Esophagus squamous epithelium (tissue), 5 donors: ENCODE measurements around the gene AGBL1. TPM values are rescaled to one million over a fixed set of nuclear protein-coding genes. Genes with fewer than 3 reads are reported as not detected.

Experiments
- DNase-seq: peaks from one replicate; lab custom pipeline; 2025; lab: John Stamatoyannopoulos, UW
- H3K27ac ChIP-seq, 4 donors: fragments of 200-600 bp; sonication (generic); one replicate each; pipeline ENCODE4 v1.5.1; 2016 to 2019; ENCODE audit warnings: mild to moderate bottlenecking in 1 of 4
- H3K27me3 ChIP-seq, 4 donors: fragments of 200-600 bp; sonication (generic); 1 replicate in 3 of 4; 2 replicates in 1 of 4; pipeline versions ENCODE4 v1.5.1 to v1.6.0; 2017 to 2021; ENCODE audit warnings: antibody characterized with exemption in 1 of 4
- H3K36me3 ChIP-seq, 3 donors: fragments of 200-600 bp; sonication (generic); one replicate each; pipeline ENCODE4 v1.5.1; 2016 to 2019
- H3K4me1 ChIP-seq, 3 donors: fragments of 200-600 bp; sonication (generic); one replicate each; pipeline ENCODE4 v1.5.1; 2017 to 2019
- H3K4me3 ChIP-seq, 4 donors: fragments of 200-600 bp; sonication (generic); 1 replicate in 3 of 4; 2 replicates in 1 of 4; pipeline ENCODE4 v1.5.1; 2016 to 2019; ENCODE audit warnings: mild to moderate bottlenecking in 2 of 4, moderate library complexity in 1 of 4
- H3K9me3 ChIP-seq, 3 donors: fragments of 200-600 bp; sonication (generic); one replicate each; pipeline ENCODE4 v1.5.1; 2016 to 2019
- POLR2A ChIP-seq, 4 donors: fragments of 450-650 bp; IDR thresholded peaks; one replicate each; pipeline ENCODE4 v1.6.1; 2017; ENCODE audit warnings: antibody characterized with exemption in 4 of 4, mild to moderate bottlenecking in 4 of 4, moderate library complexity in 3 of 4
- WGBS, 2 donors: methylation state at CpG; one replicate each; pipeline ENCODE4 v1.1.5; 2018; 5-methylcytosine and 5-hydroxymethylcytosine counted together
- intact Hi-C: fragments of 100-400 bp; cut with DNase I; formaldehyde crosslinking; loops from one replicate; pipeline ENCODE4 v1.15.0; 2022
- total RNA-seq, 4 donors: library from RNA; depleted of rRNA; stranded (reverse); fragments of >200 nt; gene quantifications; one replicate each; pipeline ENCODE4 v1.1.0, GENCODE V29; 2016
- TF ChIP-seq, protein P1 (sequence below), 6 experiments: fragments of 450-650 bp in 4 of 6; fragments of 200-600 bp in 2 of 6; sonication (generic) in 2 of 6; IDR thresholded peaks; one replicate each; pipeline ENCODE4 v1.5.1; 2016 to 2019; ENCODE audit warnings: antibody characterized with exemption in 6 of 6, mild to moderate bottlenecking in 4 of 6, moderate library complexity in 4 of 6
- donor health status: DM: yes; HTN: yes; CAD: no.

The AGBL1 gene
- total RNA-seq, 4 donors from 2014 or later = 0.11 to 0.21 (median 0.19) TPM; not detected in 1

- H3K27me3 ChIP-seq = peaks cover 0 to 14% (median 0%) of the 10 kb centered on the region in 4 donors
Measured at GRCh38 chr15:86237111-86237500, 157.4 kb downstream of the AGBL1 start.

DNA sequence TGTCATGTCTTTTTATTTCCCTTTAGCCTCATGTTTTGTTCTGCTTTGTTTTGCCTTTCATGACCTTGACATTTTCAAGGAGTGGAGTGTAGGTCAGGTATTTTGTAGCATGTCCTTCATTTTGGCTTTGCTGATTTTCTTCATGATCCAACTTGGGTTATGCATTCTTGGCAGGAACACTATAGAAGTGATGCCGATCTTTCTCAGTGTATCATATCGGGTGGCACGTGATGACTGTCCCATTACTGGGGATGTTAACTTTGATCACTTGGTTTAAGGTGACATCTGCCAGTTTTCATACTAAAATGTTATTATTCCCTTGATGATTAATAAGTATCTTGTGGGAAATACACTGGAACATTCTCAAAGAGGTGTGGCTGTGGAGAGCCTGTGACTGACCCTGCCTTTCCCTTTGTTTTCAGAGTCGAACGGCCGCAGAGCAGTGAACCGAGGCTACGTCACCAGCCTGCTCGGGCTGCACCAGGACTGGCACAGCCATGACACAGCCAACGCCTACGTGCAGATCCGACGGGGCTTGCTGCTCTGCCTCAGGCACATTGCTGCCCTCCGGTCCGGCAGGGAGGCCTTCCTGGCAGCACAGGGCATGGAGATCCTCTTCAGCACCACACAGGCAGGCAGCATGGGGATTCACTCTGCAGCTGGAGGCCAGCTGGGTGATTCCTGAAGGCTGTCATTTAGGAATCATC is 167.7 kb downstream of the AGBL1 start:
- no peaks in the 10 kb centered on the region for H3K36me3 ChIP-seq
- 55 to 69% methylated on average over 13 to 15 of the region's 15 CpGs for WGBS, 2 donors
- no peak overlapping the region for H3K4me3 ChIP-seq
- no peaks in the 10 kb centered on the region for H3K9me3 ChIP-seq
- no peaks in the 10 kb centered on the region for H3K27me3 ChIP-seq
- H3K27ac ChIP-seq = no peak overlapping the region
- H3K4me1 ChIP-seq = no peaks in the 10 kb centered on the region
- no peak for DNase-seq
- TF ChIP-seq, protein P1, sequence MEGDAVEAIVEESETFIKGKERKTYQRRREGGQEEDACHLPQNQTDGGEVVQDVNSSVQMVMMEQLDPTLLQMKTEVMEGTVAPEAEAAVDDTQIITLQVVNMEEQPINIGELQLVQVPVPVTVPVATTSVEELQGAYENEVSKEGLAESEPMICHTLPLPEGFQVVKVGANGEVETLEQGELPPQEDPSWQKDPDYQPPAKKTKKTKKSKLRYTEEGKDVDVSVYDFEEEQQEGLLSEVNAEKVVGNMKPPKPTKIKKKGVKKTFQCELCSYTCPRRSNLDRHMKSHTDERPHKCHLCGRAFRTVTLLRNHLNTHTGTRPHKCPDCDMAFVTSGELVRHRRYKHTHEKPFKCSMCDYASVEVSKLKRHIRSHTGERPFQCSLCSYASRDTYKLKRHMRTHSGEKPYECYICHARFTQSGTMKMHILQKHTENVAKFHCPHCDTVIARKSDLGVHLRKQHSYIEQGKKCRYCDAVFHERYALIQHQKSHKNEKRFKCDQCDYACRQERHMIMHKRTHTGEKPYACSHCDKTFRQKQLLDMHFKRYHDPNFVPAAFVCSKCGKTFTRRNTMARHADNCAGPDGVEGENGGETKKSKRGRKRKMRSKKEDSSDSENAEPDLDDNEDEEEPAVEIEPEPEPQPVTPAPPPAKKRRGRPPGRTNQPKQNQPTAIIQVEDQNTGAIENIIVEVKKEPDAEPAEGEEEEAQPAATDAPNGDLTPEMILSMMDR (IDR thresholded peaks at IDR 0.05) = no peak
- no peak for TF ChIP-seq POLR2A (IDR thresholded peaks at IDR 0.05)
- intact Hi-C loops = no loop called here

More at GRCh38 chr15:86237111-86237500, 157.4 kb downstream of the AGBL1 start:
- intact Hi-C loops = loop anchor here (10.0 kb wide), 1 partner anchor 508 kb away; no protein-coding TSS in a partner anchor
- Histone ChIP-seq H3K4me3 (no peak overlapping the region), H3K9me3 (no peaks in the 10 kb centered on the region), H3K27ac (no peak overlapping the region), H3K4me1 (peaks cover 0 to 5% (median 4%) of the 10 kb centered on the region in 3 donors), H3K36me3 (no peaks in the 10 kb centered on the region)
- DNase-seq = no peak
- WGBS, 2 donors = 78 to 81% methylated on average over 4 to 5 of the region's 5 CpGs
- TF ChIP-seq, protein P1 (IDR thresholded peaks at IDR 0.05) = no peak
- no peak for TF ChIP-seq POLR2A (IDR thresholded peaks at IDR 0.05)

DNA sequence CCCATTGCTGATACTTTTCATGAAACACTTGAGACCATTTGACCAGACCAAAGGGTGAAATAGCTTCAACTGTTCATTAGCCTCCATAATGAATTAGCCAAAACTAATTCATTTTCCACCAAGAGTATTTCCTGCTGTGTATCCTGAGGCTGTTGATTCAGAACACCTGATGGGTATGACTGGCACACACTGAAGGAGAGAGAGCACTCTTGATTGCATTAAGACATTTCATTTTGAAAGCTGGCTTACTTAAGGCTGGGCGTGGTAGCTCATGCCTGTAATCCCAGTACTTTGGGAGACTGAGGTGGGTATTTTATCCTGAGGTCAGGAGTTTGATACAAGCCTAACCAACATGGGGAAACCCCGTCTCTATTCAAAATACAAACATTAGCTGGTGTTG is 175.6 kb downstream of the AGBL1 start:
- no peak for DNase-seq
- no peaks in the 10 kb centered on the region for H3K36me3 ChIP-seq
- H3K4me1 ChIP-seq = peaks cover 0 to 4% (median 0%) of the 10 kb centered on the region in 3 donors
- no peak overlapping the region for H3K4me3 ChIP-seq
- H3K27me3 ChIP-seq = peaks cover 0 to 28% (median 0%) of the 10 kb centered on the region in 4 donors
- WGBS, 2 donors = 42 to 86% methylated on average over 2 of the region's 2 CpGs
- intact Hi-C loops = no loop called here
- TF ChIP-seq, protein P1 (IDR thresholded peaks at IDR 0.05) = no peak
- TF ChIP-seq POLR2A (IDR thresholded peaks at IDR 0.05) = no peak
- no peak overlapping the region for H3K27ac ChIP-seq
- no peaks in the 10 kb centered on the region for H3K9me3 ChIP-seq

DNA sequence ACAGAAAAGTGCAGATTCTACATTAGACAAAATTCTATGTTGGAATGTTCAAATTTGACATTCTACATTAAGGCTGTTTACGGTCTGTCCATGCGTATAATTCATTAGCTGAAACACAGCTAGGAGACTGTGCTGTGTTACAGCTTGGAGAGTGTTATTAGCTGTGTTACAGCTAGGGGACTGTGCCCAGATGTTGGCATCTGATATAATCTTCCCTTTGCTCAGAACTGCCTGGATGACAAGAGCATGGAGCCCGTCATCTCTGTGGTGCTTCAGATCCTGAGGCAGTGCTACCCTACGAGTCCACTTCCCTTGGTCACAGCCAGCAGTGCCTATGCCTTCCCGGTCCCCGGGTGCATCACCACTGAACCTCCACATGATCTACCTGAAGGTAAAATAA is 177.0 kb downstream of the AGBL1 start:
- Histone ChIP-seq H3K36me3 (no peaks in the 10 kb centered on the region), H3K4me1 (peaks cover 0 to 4% (median 0%) of the 10 kb centered on the region in 3 donors), H3K27ac (no peak overlapping the region), H3K4me3 (no peak overlapping the region), H3K9me3 (no peaks in the 10 kb centered on the region), H3K27me3 (peaks cover 0 to 28% (median 0%) of the 10 kb centered on the region in 4 donors)
- 74 to 79% methylated on average over 5 to 6 of the region's 6 CpGs for WGBS, 2 donors
- TF ChIP-seq, protein P1 (IDR thresholded peaks at IDR 0.05) = no peak
- no peak for TF ChIP-seq POLR2A (IDR thresholded peaks at IDR 0.05)
- intact Hi-C loops = no loop called here
- DNase-seq = no peak

DNA sequence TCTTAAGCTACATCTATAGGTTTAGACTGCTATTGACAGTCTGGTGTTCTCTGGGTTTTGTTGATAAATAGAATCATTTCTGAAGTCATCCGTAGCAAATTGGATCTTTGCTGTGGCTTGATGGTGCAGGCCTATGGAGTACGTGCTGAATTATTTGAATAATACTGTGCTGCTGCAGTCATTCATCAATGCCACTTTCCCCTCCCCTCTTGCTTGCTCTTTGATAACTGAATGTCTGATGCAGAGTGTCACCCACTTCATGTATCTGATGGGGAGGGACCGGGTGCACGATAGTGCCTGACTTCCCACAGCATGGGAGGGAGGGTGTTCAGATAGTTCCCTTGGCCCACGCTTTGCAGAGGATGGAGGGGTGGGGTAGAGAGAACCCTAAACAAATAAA is 179.9 kb downstream of the AGBL1 start:
- H3K4me3 ChIP-seq = no peak overlapping the region
- no peak for DNase-seq
- H3K9me3 ChIP-seq = no peaks in the 10 kb centered on the region
- H3K27ac ChIP-seq = no peak overlapping the region
- intact Hi-C loops = no loop called here
- H3K36me3 ChIP-seq = no peaks in the 10 kb centered on the region
- H3K4me1 ChIP-seq = peaks cover 0 to 4% (median 0%) of the 10 kb centered on the region in 3 donors
- peaks cover 0 to 20% (median 0%) of the 10 kb centered on the region in 4 donors for H3K27me3 ChIP-seq
- WGBS, 2 donors = 52 to 80% methylated on average over 3 of the region's 5 CpGs
- TF ChIP-seq POLR2A (IDR thresholded peaks at IDR 0.05) = no peak
- TF ChIP-seq, protein P1 (IDR thresholded peaks at IDR 0.05) = no peak
